Suppressor macrophage treated with lipopolysaccharide for 1 hour (primary cell): ENCODE measurements around the gene MED27.
"Not testable (repeated sequence)": the region's sequence is repeated elsewhere in the genome, so short reads cannot be mapped to it uniquely, and the experiment has no call there.

Experiments used
- DNase-seq, 3 donors: peaks; one replicate each; pipeline ENCODE4 v3.0.0-alpha.2; 2020 to 2022

The MED27 gene

GRCh38 chr9:131960851-131961495 is 118.7 kb downstream of the MED27 start:
- DNase-seq, result no peak

GRCh38 chr9:131960311-131960710 is 119.4 kb downstream of the MED27 start:
- DNase-seq, result no peak

GRCh38 chr9:131959887-131960286 is 119.8 kb downstream of the MED27 start:
- DNase-seq, result peak in 2 of 3 donors; percentile 6 to 26

GRCh38 chr9:131959056-131959455 is 120.6 kb downstream of the MED27 start:
- DNase-seq, result no peak

- DNase-seq, result no peak
These were observed 125.4 kb downstream of the MED27 start for GRCh38 chr9:131954299-131954698.

GRCh38 chr9:131951905-131952304 is 127.8 kb downstream of the MED27 start:
- no peak for DNase-seq

GRCh38 chr9:131951155-131951554 is 128.5 kb downstream of the MED27 start:
- DNase-seq, result no peak

- DNase-seq, result no peak
These were observed 129.2 kb downstream of the MED27 start for GRCh38 chr9:131950487-131950886.

GRCh38 chr9:131946180-131946579 is 133.5 kb downstream of the MED27 start:
- DNase-seq, result peak; percentile 48 to 69 (median 66)

GRCh38 chr9:131943351-131943841 is 136.3 kb downstream of the MED27 start:
- DNase-seq, result peak; percentile 13 to 22 (median 20)

- peak; percentile 58 to 83 (median 74) for DNase-seq
These were observed 137.4 kb downstream of the MED27 start for GRCh38 chr9:131942146-131942720.

GRCh38 chr9:131937451-131937850 is 142.2 kb downstream of the MED27 start:
- DNase-seq, result no peak

GRCh38 chr9:131936929-131937328 is 142.7 kb downstream of the MED27 start:
- no peak for DNase-seq

- no peak for DNase-seq
These were observed 145.0 kb downstream of the MED27 start for GRCh38 chr9:131934673-131935072.

- DNase-seq, result no peak
These were observed 152.6 kb downstream of the MED27 start for GRCh38 chr9:131927091-131927490.

GRCh38 chr9:131926360-131926922 is 153.2 kb downstream of the MED27 start:
- DNase-seq, result no peak

GRCh38 chr9:131925677-131926177 is 153.9 kb downstream of the MED27 start:
- no peak for DNase-seq

GRCh38 chr9:131923766-131924165 is 155.9 kb downstream of the MED27 start:
- DNase-seq, result no peak

- DNase-seq, result no peak
These were observed 156.5 kb downstream of the MED27 start for GRCh38 chr9:131923132-131923671.

- not testable (repeated sequence) for DNase-seq
These were observed 158.0 kb downstream of the MED27 start for GRCh38 chr9:131921635-131922034.

- no peak for DNase-seq
These were observed 160.5 kb downstream of the MED27 start for GRCh38 chr9:131919216-131919615.

GRCh38 chr9:131918481-131918880 is 161.2 kb downstream of the MED27 start:
- no peak for DNase-seq

GRCh38 chr9:131917009-131917408 is 162.7 kb downstream of the MED27 start:
- no peak for DNase-seq

GRCh38 chr9:131915181-131915580 is 164.5 kb downstream of the MED27 start:
- DNase-seq, result no peak
